GM06990 (cell line): Measurements from ENCODE around the gene GNA14.
"Not testable (repeated sequence)": the region's sequence is repeated elsewhere in the genome, so short reads cannot be mapped to it uniquely, and the experiment has no call there.

ENCODE experiments used
- DNase-seq: peaks from one replicate; pipeline ENCODE4 v3.0.0-alpha.2; 2011; ENCODE audit not compliant: insufficient read length; ENCODE audit errors: extremely low read depth
- H3K27me3 ChIP-seq: replicated peaks from 2 replicates; pipeline ENCODE4 v1.6.0; 2011; ENCODE audit warnings: low read length; ENCODE audit not compliant: control insufficient read depth, insufficient read depth
- H3K36me3 ChIP-seq: 2 replicates; pipeline ENCODE4 v1.5.1; 2011; ENCODE audit warnings: low read length; ENCODE audit not compliant: control insufficient read depth, insufficient read depth
- H3K4me3 ChIP-seq: replicated peaks from 2 replicates; pipeline ENCODE4 v1.5.1; 2011; ENCODE audit warnings: low read depth, mild to moderate bottlenecking, control low read depth, low read length
- CTCF ChIP-seq: IDR thresholded peaks from 2 replicates; pipeline ENCODE4 v1.5.1; 2011; ENCODE audit warnings: low read length, control low read depth, mild to moderate bottlenecking, inconsistent platforms; ENCODE audit not compliant: insufficient read depth, poor library complexity, severe bottlenecking

GNA14 gene

GRCh38 chr9:77648234-77649108 lies at the start of gene GNA14:
GNA14 (minus strand) TSS chr9:77648322; CDS start chr9:77647793, 529 bp downstream.
- DNase-seq = peak; percentile 14
- no peak for TF ChIP-seq CTCF
- no peaks in the 10 kb centered on the region for H3K36me3 ChIP-seq
- H3K27me3 ChIP-seq = no peaks in the 10 kb centered on the region; the same call in 1 of the 2 replicates
- H3K4me3 ChIP-seq = no peak within 1 kb of the TSS

GRCh38 chr9:77697238-77697984 lies 49.3 kb upstream of the GNA14 start:
- DNase-seq = no peak
- H3K4me3 ChIP-seq = no peak overlapping the region
- TF ChIP-seq CTCF = no peak
- no peaks in the 10 kb centered on the region for H3K27me3 ChIP-seq
- H3K36me3 ChIP-seq = no peaks in the 10 kb centered on the region

- H3K4me3 ChIP-seq, H3K36me3 ChIP-seq, H3K27me3 ChIP-seq, DNase-seq: not testable (repeated sequence)
Measured at GRCh38 chr9:77690723-77691122, 42.6 kb upstream of the GNA14 start.

- not testable (repeated sequence) for H3K36me3 ChIP-seq, H3K4me3 ChIP-seq, H3K27me3 ChIP-seq, DNase-seq
Measured at GRCh38 chr9:77690119-77690518, 42.0 kb upstream of the GNA14 start.

- not testable (repeated sequence) for H3K36me3 ChIP-seq, H3K4me3 ChIP-seq, DNase-seq, H3K27me3 ChIP-seq
Measured at GRCh38 chr9:77687737-77688136, 39.6 kb upstream of the GNA14 start.

GRCh38 chr9:77680581-77680980 lies 32.5 kb upstream of the GNA14 start:
- Histone ChIP-seq H3K4me3 (no peak overlapping the region), H3K27me3 (no peaks in the 10 kb centered on the region), H3K36me3 (no peaks in the 10 kb centered on the region)
- DNase-seq = no peak
- no peak for TF ChIP-seq CTCF

- Histone ChIP-seq H3K27me3 (no peaks in the 10 kb centered on the region), H3K4me3 (no peak overlapping the region), H3K36me3 (no peaks in the 10 kb centered on the region)
- no peak for DNase-seq
- TF ChIP-seq CTCF = no peak
Measured at GRCh38 chr9:77679661-77680368, 31.7 kb upstream of the GNA14 start.
